ENCODE measurements around the gene MMP15.
"Not testable (repeated sequence)": the region's sequence is repeated elsewhere in the genome, so short reads cannot be mapped to it uniquely, and the experiment has no call there.

The MMP15 gene

DNA sequence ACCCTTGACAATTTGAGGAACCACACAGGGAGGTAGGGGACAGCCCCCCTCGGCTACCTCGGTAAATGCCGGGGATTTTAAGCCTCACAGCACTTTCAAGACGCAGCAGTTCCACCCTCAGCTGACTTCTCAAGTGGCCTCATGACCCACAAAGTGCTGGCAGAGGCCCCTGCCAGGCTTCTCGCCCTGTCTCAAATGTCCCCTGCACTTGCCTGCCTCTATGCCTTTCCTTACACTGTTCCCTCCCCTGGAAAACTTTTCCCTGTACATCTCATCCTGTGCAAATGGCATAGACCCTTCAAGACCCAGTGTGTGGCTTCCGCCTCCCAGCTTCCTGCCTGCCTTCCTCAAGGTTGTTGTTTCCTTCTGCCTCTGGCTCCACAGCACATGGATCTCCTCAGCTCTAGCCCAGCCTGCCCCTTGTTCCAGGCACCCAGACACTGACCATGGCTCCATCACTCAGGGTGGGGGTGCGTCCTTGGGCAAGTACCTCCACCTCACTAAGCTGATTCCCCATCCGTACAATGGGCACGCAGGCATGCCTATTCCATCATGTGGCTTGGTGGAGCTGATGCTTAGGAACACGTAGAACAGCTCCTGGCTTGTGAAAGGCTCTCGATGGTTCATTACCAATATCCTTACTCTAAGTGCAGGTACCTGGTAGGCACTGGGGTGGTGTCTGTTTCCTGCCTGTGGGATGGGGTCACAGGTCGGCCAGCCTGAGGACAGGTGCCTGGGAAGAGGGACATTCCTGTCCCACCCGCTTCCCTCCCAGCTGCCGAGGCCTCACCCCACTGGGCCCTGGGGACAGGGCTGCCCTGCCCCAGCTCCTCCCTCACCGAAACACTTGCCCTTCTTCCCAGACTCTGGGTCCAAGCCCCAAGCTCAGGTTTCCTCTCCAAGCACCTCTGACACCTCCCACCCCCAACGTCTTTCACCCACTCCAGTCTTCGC is 24.0 kb downstream of the MMP15 start:
- DNase-seq (ENCODE audit: low spot score), result no peak

DNA sequence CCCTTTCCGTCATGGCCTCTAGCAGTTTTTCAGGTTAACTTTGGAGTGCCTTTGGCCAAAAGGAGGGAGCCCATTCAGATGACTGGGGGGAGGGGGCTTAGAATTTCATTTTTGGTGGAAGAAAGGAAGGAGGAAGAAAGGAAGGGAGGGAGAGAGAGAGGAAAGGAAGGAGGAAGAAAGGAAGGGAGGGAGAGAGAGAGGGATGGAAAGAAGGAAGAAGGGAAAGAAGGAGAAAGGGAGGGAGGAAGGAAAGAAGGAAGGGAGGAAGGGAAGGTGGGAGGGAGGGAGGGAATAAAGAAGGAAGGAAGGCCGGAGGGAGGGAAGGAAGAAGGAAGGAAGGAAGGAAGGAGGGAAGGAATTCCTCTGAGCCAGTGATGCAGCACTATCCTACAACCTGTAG is 25.7 kb downstream of the MMP15 start:
- DNase-seq (ENCODE audit: low spot score), result no peak

- DNase-seq (ENCODE audit: low spot score), result no peak
Measured at GRCh38 chr16:58051821-58052603, 26.5 kb downstream of the MMP15 start.

DNA sequence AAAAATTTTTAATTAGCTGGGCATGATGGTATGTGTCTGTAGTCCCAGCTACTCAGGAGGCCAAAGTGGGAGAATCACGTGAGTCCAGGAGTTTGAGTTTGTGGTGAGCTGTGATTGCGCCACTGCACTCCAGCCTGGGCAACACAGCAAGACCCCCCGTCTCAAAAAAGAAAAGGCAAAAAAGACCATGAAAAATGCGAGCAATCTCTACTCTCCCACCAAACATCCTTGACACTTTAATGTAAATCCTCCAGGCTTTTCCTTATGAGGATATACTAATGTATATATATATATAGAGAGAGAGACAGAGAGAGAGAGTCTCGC is 28.1 kb downstream of the MMP15 start:
- no peak for DNase-seq (ENCODE audit: low spot score)

- no peak for DNase-seq (ENCODE audit: low spot score)
Measured at GRCh38 chr16:58054289-58054688, 28.7 kb downstream of the MMP15 start.

- no peak for DNase-seq (ENCODE audit: low spot score)
Measured at GRCh38 chr16:58056580-58056979, 31.0 kb downstream of the MMP15 start.

DNA sequence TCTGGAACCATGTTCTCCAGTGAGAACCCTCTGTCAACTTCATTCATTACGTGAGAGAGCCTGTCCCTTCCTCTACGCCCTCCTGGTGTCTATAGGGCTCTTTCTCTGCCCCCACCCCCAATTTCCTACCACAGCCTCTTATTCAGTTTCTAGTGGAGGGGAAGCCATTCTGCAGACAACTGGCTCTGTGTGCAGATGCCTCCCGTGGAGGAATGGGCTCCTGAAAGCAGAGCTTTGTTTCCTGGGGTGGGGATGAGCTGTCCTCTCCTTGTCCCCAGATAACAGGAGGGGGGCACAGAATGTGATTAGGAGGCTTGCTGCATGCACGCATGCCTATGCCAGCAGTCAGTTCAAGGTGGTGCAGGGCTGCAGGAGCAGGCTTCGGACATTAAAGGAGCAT is 31.6 kb downstream of the MMP15 start:
- DNase-seq (ENCODE audit: low spot score), result no peak

DNA sequence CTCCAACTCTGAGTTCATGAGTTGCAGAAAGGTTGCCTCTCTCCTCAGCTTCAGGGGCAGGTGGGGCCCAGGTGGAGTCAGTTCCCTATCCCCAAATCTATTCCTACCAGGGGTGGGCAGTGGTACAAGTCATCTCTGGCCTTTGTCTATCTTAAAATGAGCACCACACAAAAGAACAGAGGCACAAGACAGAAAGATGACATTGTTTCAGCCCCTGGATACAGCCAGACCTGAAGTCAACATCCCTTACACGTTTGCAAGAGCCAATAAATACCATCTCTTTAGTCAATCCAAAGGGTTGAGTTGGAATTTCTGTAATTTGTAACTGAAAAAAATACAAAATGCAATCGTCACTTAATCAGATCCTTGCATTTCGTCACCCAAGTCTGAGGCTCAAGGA is 32.2 kb downstream of the MMP15 start:
- DNase-seq (ENCODE audit: low spot score), result no peak

DNA sequence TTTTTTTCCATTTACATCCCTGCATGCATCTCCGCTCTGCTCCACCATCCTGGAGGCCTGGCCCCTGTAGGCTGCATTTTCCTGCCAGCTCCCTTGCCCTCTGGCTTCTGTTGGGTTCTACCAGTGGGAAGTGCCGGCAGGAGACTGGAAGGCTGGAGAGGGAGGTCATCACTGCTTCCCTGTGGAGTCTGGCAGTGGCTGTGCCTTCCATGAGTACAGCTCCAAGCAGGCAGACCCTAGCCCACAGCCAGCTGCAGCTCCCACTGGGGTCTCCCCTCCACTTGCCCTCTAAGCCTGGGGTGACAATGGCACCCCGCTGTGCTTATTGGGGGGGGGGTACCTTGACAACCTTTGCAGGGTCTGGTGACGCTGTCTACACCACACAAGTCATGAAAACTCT is 37.3 kb downstream of the MMP15 start:
- DNase-seq (ENCODE audit: low spot score), result no peak

GRCh38 chr16:58063377-58064076 is 38.0 kb downstream of the MMP15 start:
- no peak for DNase-seq (ENCODE audit: low spot score)

DNA sequence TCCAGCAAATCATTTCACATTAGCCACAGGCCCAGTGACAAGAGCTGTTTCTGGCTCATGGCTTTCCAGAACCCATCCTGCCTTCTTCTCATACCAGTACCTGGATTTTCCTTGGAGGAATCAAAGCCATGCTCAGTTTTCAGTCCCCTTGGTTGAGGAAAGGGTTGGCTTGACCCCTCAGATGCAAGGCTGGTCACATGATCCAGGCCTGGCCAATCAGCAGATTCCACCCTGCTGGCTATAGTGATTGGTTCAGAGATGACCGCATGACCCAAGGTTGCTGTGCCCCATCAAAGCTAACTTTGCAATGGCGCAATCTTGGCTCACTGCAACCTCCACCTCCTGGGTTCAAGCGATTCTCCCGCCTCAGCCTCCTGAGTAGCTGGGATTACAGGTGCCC is 45.0 kb downstream of the MMP15 start:
- no peak for DNase-seq (ENCODE audit: low spot score)

DNA sequence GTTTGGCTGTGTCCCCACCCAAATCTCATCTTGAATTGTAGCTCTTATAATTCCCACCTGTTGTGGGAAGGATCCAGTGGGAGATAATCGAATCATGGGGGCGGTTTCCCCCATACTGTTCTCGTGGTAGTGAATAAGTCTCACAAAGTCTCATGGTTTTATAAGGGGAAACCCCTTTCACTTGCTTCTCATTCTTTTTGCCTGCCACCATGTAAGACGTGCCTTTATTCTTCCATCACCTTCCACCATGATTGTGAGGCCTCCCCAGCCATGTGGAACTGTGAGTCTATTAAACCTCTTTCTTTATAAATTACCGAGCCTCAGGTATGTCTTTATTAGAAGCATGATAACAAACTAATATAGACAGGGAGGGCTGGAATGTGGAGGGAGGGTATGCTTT is 46.6 kb downstream of the MMP15 start:
- not testable (repeated sequence) for DNase-seq (ENCODE audit: low spot score)

DNA sequence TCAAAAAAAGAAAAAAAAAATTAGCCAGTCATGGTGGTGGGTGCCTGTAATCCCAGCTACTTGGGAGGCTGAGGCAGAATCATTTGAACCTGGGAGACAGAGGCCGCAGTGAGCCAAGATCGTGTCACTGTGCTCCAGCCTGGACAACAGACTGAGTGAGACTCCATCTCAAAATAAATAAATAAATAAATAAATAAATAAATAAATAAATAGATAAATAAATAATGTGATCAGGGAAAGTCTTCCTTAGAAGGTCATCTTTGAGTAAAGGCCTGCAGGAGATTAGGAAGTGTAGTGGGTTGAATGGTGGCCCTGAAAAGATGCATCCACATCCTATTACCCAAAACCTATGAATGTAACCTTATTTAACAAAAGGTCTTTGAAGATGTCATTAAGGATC is 47.5 kb downstream of the MMP15 start:
- DNase-seq (ENCODE audit: low spot score), result not testable (repeated sequence)

GRCh38 chr16:58074657-58075056 is 49.1 kb downstream of the MMP15 start:
- DNase-seq (ENCODE audit: low spot score), result no peak

DNA sequence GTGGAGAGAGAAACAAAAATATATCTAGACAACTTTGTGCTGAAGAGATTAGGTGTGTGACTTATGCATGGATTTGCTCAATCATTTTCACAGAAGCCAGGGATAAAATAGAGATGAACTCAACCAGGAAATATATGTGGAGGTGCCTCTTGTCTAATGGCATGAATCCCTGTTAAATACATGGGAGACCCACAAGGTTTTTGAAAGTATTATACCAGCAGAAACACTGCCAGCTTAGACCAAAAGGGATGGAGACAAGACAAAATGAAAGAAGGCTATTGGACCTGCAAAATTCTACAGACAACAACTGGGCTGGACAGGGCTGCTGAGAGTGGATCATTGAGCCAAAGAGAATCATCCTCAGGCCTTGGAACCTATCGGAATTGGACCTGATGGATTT is 51.0 kb downstream of the MMP15 start:
- no peak for DNase-seq (ENCODE audit: low spot score)

- no peak for DNase-seq (ENCODE audit: low spot score)
Measured at GRCh38 chr16:58077796-58078195, 52.2 kb downstream of the MMP15 start.

GRCh38 chr16:58080657-58081056 is 55.1 kb downstream of the MMP15 start:
- DNase-seq (ENCODE audit: low spot score), result not testable (repeated sequence)

GRCh38 chr16:58082381-58082780 is 56.8 kb downstream of the MMP15 start:
- DNase-seq (ENCODE audit: low spot score), result no peak

DNA sequence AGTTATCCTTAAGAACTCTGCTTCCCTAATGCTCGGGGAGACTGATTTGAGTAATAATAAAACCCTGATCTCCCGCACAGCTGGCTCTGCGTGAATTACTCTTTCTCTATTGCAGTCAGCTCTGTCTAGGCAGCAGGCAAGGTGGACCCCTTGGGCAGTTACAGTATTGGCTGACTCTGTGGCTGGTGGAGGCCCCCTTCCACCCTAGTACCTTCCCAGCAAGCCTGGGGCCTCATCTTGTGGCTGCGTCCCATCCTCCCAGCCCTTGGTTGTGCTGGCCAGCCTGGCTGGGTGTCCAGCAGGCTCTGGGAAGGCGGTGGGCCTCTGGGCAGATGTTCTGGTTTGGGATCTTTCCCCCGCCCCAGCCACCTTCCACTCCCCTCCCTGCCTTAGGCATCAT is 59.1 kb downstream of the MMP15 start:
- no peak for DNase-seq (ENCODE audit: low spot score)

DNA sequence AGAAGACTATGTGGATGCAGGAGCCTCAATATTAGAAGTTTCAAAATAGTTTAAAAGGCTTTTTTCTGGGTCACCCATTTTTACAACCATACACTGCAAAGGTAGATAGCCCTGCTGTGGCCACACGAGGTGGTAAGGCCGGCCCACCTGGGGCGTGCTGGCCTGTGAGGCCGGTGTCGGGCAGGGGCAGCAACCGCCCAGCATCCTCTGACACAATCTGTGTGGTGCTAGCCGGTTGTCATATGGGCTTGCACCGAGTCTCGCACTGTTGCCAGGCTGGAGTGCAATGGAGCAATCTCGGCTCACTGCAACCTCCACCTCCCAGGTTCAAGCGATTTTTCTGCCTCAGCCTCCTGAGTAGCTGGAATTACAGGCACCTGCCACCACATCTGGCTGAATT is 59.6 kb downstream of the MMP15 start:
- no peak for DNase-seq (ENCODE audit: low spot score)

GRCh38 chr16:58085584-58086251 is 60.2 kb downstream of the MMP15 start:
- no peak for DNase-seq (ENCODE audit: low spot score)
